Epithelial cell of proximal tubule (primary cell): ENCODE data around the gene HYLS1. TPM values are rescaled to one million over a fixed set of nuclear protein-coding genes. Genes with fewer than 3 reads are reported as not detected.
"Not testable (repeated sequence)": the region's sequence is repeated elsewhere in the genome, so short reads cannot be mapped to it uniquely, and the experiment has no call there.

Experiments used
- DNase-seq: peaks from one replicate; pipeline ENCODE4 v3.0.0-alpha.2; 2011; ENCODE audit warnings: low read depth
- H3K4me3 ChIP-seq: 2 replicates; pipeline ENCODE4 v1.5.1; 2011; ENCODE audit warnings: low read depth, mild to moderate bottlenecking, low read length
- CTCF ChIP-seq: conservative IDR thresholded peaks from 2 replicates; pipeline ENCODE4 v1.5.1; 2012; ENCODE audit warnings: low read depth, mild to moderate bottlenecking, low read length
- total RNA-seq: library from RNA; depleted of rRNA; stranded (reverse); fragments of >200 nt; gene quantifications from 2 replicates; pipeline ENCODE4 v1.2.3, GENCODE V29; 2015

Gene HYLS1
- 9.3 and 11.3 TPM in 2 replicates for total RNA-seq

- no peak for TF ChIP-seq CTCF
- peak; percentile 84 for DNase-seq
- H3K4me3 ChIP-seq, result peak within 1 kb of the TSS; percentile 82
Measured at GRCh38 chr11:125887373-125888324, at the start of gene HYLS1. Gene HYLS1 (plus strand): TSS chr11:125887668. CDS start chr11:125899369, 11,701 bp downstream.

GRCh38 chr11:125842321-125842948, 45.0 kb upstream of the HYLS1 start:
- no peak overlapping the region for H3K4me3 ChIP-seq
- no peak for TF ChIP-seq CTCF
- DNase-seq, result no peak

- TF ChIP-seq CTCF, result no peak
- H3K4me3 ChIP-seq, result no peak overlapping the region
- no peak for DNase-seq
Measured at GRCh38 chr11:125846188-125846587, 41.3 kb upstream of the HYLS1 start.

GRCh38 chr11:125857670-125858069, 29.8 kb upstream of the HYLS1 start:
- H3K4me3 ChIP-seq, DNase-seq: not testable (repeated sequence)

- not testable (repeated sequence) for DNase-seq, H3K4me3 ChIP-seq
Measured at GRCh38 chr11:125862786-125863185, 24.7 kb upstream of the HYLS1 start.

GRCh38 chr11:125865354-125865753, 22.1 kb upstream of the HYLS1 start:
- DNase-seq, H3K4me3 ChIP-seq: not testable (repeated sequence)

GRCh38 chr11:125869521-125869920, 17.9 kb upstream of the HYLS1 start:
- H3K4me3 ChIP-seq, result no peak overlapping the region
- no peak for DNase-seq
- TF ChIP-seq CTCF, result no peak

GRCh38 chr11:125871391-125872137, 15.9 kb upstream of the HYLS1 start:
- TF ChIP-seq CTCF, result peak; percentile 55
- H3K4me3 ChIP-seq, result no peak overlapping the region
- no peak for DNase-seq
